GM19324 (cell line): ENCODE results near the gene DDI1.
"Not testable (repeated sequence)": the region's sequence is repeated elsewhere in the genome, so short reads cannot be mapped to it uniquely, and the experiment has no call there.

Experiments used
- ATAC-seq: cut with Tn5 transposase; IDR thresholded peaks from one replicate; pipeline ENCODE4 v1.9.1; 2021; ENCODE audit warnings: mild to moderate bottlenecking, moderate library complexity; ENCODE audit not compliant: unreplicated experiment, low FRiP score

DDI1 gene

DNA sequence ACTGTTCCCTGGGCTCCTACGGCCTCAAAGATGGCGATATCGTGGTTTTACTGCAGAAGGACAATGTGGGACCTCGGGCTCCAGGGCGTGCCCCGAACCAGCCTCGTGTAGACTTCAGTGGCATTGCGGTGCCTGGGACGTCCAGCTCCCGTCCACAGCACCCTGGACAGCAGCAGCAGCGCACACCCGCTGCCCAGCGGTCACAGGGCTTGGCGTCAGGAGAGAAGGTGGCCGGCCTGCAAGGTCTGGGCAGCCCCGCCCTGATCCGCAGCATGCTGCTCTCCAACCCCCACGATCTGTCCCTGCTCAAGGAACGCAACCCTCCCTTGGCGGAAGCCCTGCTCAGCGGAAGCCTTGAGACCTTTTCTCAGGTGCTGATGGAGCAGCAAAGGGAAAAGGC, 555 bp downstream of the DDI1 start:
- ATAC-seq: no peak

DNA sequence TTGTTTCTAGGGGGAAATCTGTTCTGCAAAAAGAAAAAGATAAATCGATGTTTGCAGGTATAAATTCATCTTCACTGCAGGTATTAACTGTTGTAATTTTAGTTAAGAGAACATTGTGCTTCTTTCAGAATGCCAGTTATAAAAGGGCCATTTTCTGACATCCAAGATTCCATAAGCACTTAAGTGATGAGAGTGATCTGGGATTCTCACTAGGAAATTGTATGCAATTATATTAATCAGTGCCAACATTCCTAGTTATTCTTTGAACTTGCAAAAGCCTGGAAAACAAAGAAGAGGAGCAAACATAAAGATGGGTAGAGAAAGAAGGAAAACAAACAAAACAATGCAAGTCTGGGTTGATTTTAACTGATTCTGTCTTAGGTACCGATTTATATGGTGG, 5.4 kb downstream of the DDI1 start:
- ATAC-seq: no peak

DNA sequence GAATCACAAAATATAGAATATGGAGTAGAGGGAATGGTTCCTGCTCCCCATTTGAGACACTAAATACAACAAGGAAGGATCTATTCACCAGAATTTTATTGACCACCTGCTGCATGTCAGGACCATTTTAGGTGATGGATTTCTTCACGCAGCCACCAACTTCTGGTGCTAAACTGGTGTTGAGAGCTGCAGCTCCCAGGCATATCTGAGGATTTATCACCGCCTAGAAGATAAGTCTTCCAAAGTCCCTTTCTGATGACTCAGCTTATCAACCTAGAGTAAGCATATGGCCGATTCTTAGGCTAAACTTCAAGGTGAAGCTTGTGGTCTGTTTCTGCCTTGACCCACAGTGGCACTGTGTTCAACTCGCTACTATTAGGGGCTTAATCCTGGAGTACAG, 6.7 kb downstream of the DDI1 start:
- no peak for ATAC-seq

DNA sequence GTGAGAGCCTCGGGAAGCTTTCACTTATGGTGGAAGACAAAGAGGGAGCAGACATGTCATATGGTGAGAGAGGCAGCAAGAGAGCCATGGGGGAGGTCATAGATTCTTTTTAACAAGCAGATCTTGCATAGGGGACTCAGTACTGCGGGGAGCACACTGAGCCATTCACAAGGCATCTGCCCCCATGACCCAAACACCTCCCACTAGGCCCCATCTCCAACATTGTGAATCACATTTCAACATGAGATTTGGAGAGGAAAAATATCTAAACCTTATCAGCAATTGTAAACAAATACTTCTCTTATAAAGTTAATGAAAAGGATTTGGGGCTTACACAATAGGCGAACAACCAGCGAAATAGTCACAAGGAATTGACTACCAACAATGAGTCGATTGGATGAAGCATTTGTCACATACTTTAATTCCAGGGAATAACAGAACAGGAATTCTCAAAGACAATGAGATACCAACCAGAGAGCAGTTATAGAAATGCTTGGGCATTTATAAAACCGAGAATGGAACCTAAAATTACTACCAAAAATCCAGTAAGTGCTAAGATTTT, 7.3 kb downstream of the DDI1 start:
- ATAC-seq: no peak

DNA sequence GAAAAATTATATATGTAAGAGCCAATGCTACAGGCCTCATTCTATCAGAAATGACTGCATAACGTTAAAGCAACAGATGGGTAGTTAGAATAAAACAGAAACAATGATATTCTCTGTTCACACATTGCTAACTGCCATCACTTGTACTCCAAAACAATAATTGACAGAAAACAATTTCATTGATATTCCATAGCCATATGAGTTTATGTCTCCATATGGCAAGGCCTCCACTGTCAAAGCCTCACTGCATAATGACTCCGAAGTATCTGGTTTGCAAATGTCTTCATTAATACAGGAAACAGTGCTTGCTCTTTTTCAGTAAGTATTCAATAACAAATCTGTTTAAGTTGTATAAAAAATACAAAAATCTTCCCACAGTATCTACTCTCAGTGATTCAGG, 9.9 kb downstream of the DDI1 start:
- no peak for ATAC-seq

DNA sequence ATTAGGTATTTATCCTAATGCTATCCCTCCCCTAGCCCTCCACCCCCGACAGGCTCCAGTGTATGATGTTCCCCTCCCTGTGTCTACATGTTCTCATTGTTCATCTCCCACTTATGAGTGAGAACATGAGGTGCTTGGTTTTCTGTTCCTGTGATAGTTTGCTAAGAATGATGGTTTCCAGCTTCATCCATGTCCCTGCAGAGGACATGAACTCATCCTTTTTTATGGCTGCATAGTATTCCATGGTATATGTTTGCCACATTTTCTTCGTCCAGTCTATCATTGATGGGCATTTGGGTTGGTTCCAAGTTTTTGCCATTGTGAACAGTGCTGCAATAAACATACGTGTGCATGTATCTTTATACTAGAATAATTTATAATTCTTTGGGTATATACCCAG, 10.4 kb downstream of the DDI1 start:
- not testable (repeated sequence) for ATAC-seq

DNA sequence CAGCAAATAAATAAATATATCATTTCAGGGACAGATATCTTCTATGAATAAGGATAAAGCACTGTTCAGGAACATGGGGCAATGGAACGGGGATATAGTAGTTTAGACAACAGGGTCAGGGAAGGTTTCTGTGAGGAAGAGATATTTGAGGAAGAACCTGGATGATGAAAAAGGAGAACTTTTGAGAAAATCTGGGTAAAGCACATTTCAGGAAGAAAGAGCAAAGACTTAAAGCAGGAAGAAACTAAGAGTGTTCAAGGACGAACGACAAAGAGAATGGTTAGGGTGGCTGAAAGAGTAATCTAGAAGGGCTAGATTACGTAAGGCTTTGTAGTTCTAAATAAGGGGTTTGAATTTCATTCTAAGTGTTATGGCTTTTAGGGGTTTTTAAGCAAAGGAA, 12.7 kb downstream of the DDI1 start:
- no peak for ATAC-seq

DNA sequence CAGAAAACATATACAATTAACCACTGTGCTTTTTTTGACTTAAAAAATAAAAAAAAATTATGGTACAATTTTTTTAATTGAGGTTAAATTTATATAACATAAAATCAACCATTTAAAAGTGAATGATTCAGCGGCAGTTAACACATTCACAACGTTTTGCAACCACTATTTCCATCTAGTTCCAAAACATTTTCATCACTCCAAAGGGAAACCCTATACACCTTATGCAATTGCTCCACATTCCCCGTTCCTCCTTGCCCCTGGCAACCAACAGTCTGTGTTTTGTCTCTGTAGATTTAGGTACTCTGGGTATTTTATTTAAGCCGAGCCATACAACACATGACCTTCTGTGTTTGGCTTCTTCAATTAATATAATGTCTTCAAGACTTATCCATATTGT, 15.3 kb downstream of the DDI1 start:
- ATAC-seq: no peak

DNA sequence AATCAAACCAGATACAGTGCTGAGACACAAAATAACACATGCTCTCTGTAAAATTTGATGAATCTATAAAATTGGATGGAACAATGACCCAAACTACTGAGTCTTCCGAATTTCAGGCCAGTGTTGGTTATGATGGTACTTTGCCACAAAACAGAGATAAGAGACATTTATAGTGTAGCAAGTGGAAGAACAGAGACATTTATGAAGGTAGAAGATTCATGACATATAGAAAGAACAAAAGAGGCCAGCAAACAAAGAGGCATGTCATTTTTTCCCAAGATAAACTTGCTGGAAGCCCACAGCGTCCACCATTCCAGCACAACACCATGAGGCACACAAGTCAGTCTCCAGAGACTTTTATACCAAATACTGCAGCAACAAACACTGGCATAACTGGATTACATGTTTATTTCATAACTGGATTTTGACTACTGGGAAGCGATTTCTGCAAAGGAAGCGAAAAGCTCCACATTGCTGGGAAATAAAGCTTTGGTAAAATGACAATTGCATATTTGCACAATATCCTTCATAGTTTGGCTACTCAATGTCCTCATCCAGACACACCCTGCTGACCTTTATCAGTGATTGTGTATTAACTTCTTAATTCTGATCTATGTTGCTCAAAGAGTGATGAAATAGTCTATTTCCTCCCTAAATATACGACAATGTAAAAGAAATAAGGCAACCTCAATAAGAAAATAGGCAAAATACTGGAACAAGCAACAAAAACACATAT, 17.5 kb downstream of the DDI1 start:
- no peak for ATAC-seq

DNA sequence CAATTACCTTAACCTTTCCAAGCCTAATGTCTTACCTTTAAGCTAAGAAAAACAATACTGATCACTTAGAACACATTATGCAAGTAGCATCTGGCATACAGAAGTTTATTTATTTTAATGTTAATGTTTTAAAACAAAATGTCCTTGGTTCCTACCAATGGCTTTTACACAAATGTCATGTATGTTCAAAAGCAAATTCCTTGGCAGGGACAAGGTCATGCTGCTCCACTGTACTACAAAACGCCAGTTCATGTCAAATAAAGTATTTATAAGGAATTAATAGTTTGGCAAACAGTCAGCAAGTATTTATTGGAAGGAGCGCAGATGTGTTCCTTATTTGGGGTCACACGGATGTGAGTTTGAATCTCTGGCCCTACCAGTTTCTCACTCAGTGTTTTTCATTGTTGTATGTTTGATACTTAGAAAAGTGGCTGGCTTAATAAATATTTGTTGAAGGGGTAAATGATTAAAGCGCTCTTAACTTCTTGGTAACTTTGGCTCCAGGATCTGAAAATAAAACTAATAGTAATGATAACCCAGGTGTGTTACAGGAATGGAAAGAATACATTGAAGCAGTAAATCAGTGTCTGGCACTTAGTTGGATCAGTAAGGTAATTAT, 18.6 kb downstream of the DDI1 start:
- no peak for ATAC-seq

DNA sequence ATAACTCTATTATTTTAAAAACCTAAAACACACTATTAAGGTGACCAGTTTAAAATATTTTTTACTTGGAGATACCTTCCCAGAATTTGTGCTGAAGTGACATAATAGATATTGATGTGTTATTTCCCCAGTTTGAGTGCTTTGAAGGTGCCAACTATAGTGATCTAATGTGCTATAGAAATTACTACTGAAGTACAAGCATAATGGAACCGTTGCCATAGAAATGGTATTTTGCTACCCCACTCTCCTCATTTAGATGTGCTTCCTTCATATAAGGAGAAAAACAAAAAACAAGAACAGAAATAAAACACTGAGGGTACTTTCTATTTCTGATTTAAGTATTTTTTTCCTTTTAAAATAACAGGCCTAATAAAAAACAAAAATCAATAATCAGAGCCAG, 19.2 kb downstream of the DDI1 start:
- no peak for ATAC-seq

DNA sequence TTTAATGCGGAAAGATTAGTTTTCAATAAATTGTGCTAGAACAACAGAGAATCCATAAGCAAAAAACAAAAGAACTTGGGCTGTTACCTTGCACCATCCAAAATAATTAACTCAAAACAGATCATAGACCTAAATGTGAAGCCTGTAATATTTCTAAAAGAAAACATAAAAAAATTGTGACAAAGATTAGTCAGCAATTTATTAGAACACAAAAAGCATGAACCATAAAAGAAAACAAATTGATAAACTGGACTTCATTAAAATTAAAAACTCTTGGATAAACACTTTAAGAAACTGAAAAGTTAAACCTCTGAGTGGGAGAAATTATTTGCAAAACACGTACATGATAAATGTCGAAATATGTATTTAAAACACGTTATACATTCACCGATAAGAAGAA, 21.5 kb downstream of the DDI1 start:
- no peak for ATAC-seq

DNA sequence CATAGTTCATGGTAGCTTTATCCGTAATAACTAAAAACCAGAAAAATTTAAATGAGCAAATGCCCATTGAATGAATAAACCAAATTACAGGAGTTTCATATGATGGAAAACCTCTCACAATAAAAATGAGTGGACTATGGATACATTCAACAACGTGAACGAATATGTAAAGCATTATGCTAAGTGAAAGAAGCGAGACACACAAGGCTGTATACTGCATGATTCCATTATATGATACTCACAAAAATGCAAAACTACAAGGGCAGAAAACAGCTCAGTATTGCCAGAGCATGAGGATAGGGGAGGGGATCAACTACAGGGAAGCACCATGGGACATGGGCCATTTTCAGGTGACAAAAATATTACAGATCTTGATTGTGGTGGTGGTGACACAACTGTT, 22.2 kb downstream of the DDI1 start:
- ATAC-seq: no peak

DNA sequence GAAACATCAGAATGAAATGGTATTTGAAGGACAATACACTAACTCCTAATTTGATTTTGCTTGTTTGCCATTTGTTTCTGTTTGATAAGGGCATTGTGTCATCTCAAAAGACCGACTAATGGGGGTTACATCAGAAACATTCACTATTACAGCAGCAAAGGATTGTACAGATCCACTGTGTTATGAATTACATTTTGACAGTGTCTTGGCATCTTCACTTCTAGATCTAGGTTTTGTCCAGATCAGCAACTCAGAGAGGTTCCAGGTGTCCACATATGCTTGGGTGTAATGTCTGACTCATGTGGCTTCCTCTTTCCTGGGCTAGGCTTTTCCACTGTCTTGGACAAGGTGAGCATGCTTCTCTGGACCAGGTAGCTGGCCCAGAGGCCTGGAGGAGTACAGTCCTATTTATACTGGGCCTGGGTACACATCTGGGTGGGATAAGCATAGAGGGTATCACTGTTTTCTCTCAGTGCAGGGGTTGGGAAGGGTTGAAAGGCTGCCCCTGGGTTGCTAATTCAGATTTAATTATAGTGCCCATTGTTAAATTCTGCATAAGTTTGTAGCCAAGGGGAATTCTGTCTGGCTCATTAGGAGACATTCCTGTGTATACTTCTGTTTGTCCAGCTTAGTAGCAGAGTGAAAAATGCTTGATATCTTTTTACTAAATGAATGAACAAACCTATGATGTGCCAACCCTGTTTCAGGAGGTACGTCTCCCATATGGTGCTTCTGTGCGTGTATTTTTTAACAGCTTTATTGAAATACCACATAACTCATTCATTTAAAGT, 23.8 kb downstream of the DDI1 start:
- ATAC-seq: no peak

DNA sequence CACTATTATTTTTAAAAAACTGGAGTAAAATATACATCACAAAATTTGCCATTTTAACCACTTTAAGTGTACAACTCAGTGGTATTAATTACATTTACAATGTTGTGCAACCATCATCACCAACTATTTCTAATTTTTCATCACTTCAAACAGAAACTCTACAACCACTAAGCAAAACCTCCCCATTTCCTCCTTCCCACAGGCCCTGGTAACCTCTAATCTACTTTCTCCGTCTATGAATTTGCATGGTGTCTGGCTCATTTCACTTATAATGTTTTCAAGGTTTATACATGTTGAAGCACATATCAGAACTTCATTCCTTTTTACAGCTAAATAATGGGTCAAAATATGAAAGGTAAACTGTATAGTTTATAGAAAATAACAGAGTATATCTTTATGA, 24.4 kb downstream of the DDI1 start:
- peak; percentile 79 for ATAC-seq

DNA sequence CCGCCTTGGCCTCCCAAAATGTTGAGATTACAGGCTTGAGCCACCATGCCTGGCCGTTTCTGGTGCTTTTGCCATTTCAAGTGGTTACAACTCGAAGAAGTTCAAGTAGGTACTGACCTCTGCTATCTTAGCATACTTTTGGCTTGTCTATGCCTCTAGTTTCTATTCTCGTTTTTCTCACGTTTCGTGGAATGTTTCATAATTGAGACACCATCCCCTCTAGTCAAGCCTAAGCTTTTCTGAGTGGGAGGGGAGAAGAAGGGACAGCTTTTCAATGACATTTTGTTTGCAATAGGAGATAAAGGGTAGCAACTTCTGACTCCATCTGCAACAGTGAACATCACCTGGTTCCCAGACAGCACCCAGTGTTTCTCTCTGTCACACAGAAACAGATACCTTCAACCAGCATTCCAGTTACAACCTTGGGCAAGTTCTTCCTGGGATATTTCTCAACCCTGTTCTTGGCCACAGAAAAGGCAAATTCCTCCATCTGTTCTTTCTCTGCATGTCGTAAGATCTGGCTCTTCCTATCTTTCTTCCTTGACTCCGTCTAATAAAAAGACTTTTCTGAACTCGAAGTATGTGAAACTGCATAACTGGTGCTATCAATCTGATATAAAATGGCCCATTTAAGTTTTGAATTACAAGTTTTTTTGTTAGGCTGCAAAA, 25.5 kb downstream of the DDI1 start:
- no peak for ATAC-seq

DNA sequence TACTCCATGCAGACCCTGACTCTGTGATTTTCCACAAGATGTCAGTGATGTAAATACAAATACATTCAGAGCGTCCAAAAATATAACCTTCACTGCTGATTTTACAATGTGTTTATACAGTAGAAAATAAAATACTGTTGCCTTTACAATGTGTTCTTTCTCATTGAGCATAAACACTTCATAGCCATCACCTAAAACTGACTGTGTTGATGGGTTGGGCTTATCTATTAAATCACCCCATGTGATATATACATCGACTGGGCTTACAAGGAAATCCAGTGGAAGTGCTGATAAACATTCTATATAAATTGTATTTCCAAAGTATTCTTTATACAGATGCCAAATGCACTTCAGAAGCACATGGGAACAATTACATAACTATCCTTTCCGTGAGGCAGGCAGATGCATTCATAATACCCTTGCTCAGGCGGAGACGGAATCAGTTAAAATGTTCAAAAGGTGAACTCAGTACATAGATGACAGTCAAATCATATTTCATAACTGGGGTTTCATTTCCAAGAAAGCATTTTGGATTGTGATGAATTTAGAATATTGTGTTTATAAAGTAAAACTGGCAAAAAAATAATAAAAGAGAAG, 27.7 kb downstream of the DDI1 start:
- ATAC-seq: no peak

DNA sequence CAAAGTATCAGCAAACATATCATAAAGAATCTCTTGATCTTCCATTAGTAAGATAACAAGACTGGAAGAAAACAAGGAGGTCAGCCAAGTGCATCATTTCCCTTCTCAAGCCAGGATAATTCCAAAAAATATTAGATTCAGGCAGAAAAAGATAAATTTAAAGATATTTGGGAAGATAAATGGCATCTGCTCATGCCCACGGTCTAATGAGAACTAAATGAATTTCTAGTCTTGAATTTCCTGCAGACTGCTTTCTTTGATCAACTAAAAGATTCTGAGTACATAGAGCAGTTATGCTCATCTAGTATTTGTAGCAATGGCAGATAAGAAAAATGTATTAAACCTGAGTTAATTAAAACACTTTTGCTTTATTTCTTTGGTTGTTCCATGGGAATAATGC, 31.1 kb downstream of the DDI1 start:
- ATAC-seq: no peak

DNA sequence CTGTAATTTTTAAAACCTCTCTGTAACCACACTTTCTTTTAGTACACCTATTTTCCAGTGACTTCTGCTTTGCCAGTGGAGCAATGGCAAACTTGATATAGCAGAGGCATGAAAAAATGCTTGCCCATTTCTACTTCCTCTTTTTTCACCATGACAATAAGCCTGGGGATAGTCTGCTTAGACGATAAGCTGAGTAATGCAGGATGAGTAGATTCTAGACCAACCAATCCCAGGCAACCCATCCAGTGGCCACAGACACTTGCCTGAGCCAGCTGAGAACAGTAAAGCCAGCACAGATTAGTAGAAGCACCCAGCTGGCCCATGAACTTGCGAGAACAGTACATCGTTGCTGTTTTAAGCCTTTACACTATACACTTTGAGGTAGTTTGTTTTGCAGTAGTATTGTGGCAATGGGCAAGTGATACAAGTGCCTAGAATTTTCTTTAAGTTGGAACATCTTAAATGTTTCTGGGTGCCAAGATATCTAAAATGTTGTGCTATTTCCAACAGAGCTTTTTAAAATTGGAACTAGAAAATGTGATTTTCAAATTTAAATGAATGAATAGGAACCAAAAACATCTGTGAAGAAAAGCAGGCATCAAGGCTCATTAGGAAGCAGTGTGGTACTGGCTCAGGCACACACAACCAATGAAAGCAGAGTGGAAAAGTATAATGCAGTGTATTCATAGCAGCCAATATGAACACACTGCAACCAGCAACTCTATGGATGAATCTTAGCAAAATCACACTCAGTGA, 37.7 kb downstream of the DDI1 start:
- peak; percentile 81 for ATAC-seq

DNA sequence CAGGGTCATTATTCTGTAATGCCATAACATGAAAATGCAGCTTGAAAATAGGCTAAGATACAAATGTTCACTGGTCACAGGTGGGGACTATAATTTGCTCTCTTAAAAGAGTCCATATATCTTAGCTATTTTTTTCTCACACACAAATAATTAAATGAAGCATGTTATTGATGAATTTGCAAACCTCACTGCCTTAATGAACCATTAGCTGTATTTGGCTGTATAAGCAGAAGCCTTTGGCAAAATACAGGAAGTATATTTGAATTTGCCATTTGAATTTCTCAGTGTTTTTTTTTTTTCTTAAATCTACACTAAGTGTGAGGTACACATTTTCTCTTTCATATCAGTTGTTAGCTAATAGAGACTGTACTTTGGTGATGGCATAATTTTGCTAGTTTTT, 38.7 kb downstream of the DDI1 start:
- ATAC-seq: no peak
